Measurements from ENCODE around the gene UBE2QL1. TPM values are rescaled to one million over a fixed set of nuclear protein-coding genes. Genes with fewer than 3 reads are reported as not detected.

UBE2QL1 gene
- total and polyA plus RNA-seq, 2 experiments from 2014 or later, result 6.3 to 8.8 TPM

- TF ChIP-seq CTCF (IDR thresholded peaks at IDR 0.05; ENCODE audit: low read depth, low read length), result no peak
- DNase-seq (ENCODE audit: low read depth in 1 of 2, low spot score in 1 of 2), result peak; percentile 5 to 11
- Histone ChIP-seq H3K27ac (no peak overlapping the region), H3K36me3 (no peaks in the 10 kb centered on the region), H3K4me1 (ENCODE audit: low read depth) (no peaks in the 10 kb centered on the region), H3K4me3 (no peak overlapping the region), H3K27me3 (peaks cover 29% of the 10 kb centered on the region), H3K9me3 (ENCODE audit: low read depth) (no peaks in the 10 kb centered on the region)
Observed at GRCh38 chr5:6446626-6447309, 1.9 kb upstream of the UBE2QL1 start.

- no peaks in the 10 kb centered on the region for H3K4me1 ChIP-seq (ENCODE audit: low read depth)
- H3K27ac ChIP-seq, result no peak overlapping the region
- H3K27me3 ChIP-seq, result peaks cover 37% of the 10 kb centered on the region
- TF ChIP-seq CTCF (IDR thresholded peaks at IDR 0.05; ENCODE audit: low read depth, low read length), result no peak
- no peaks in the 10 kb centered on the region for H3K9me3 ChIP-seq (ENCODE audit: low read depth)
- H3K4me3 ChIP-seq, result no peak overlapping the region
- no peaks in the 10 kb centered on the region for H3K36me3 ChIP-seq
- DNase-seq (ENCODE audit: low read depth in 1 of 2, low spot score in 1 of 2), result no peak
Observed at GRCh38 chr5:6447384-6448140, 1.1 kb upstream of the UBE2QL1 start.

- peaks cover 43% of the 10 kb centered on the region for H3K27me3 ChIP-seq
- no peak for DNase-seq (ENCODE audit: low read depth in 1 of 2, low spot score in 1 of 2)
- no peak overlapping the region for H3K4me3 ChIP-seq
- no peak overlapping the region for H3K27ac ChIP-seq
- no peaks in the 10 kb centered on the region for H3K4me1 ChIP-seq (ENCODE audit: low read depth)
- H3K36me3 ChIP-seq, result no peaks in the 10 kb centered on the region
- H3K9me3 ChIP-seq (ENCODE audit: low read depth), result no peaks in the 10 kb centered on the region
- TF ChIP-seq CTCF (IDR thresholded peaks at IDR 0.05; ENCODE audit: low read depth, low read length), result no peak
Observed at GRCh38 chr5:6448141-6448491, 543 bp upstream of the UBE2QL1 start.

- no peak overlapping the region for H3K27ac ChIP-seq
- no peak for TF ChIP-seq CTCF (IDR thresholded peaks at IDR 0.05; ENCODE audit: low read depth, low read length)
- H3K4me1 ChIP-seq (ENCODE audit: low read depth), result peaks cover 5% of the 10 kb centered on the region
- H3K27me3 ChIP-seq, result peaks cover 45% of the 10 kb centered on the region
- no peaks in the 10 kb centered on the region for H3K9me3 ChIP-seq (ENCODE audit: low read depth)
- peak overlapping the region; percentile 53 for H3K4me3 ChIP-seq
- H3K36me3 ChIP-seq, result no peaks in the 10 kb centered on the region
- no peak for DNase-seq (ENCODE audit: low read depth in 1 of 2, low spot score in 1 of 2)
Observed at GRCh38 chr5:6449465-6450158, 953 bp downstream of the UBE2QL1 start.

GRCh38 chr5:6450319-6450833 lies 1.7 kb downstream of the UBE2QL1 start:
- H3K27me3 ChIP-seq, result peaks cover 45% of the 10 kb centered on the region
- no peak for TF ChIP-seq CTCF (IDR thresholded peaks at IDR 0.05; ENCODE audit: low read depth, low read length)

More at GRCh38 chr5:6450319-6450833, 1.7 kb downstream of the UBE2QL1 start:
- Histone ChIP-seq H3K9me3 (ENCODE audit: low read depth) (no peaks in the 10 kb centered on the region), H3K36me3 (no peaks in the 10 kb centered on the region), H3K4me3 (peak overlapping the region; percentile 53), H3K27ac (no peak overlapping the region), H3K4me1 (ENCODE audit: low read depth) (peaks cover 12% of the 10 kb centered on the region)
- DNase-seq (ENCODE audit: low read depth in 1 of 2, low spot score in 1 of 2), result no peak

Data from cardiac muscle cell (in vitro differentiated cells and primary cell).